Brain pericyte (primary cell): ENCODE results near the gene HAPLN3.
"Not testable (repeated sequence)": the region's sequence is repeated elsewhere in the genome, so short reads cannot be mapped to it uniquely, and the experiment has no call there.

Source experiments
- DNase-seq: peaks from one replicate; pipeline ENCODE4 v3.0.0-alpha.2; 2012; ENCODE audit warnings: low read depth, low spot score

HAPLN3 gene, protein sequence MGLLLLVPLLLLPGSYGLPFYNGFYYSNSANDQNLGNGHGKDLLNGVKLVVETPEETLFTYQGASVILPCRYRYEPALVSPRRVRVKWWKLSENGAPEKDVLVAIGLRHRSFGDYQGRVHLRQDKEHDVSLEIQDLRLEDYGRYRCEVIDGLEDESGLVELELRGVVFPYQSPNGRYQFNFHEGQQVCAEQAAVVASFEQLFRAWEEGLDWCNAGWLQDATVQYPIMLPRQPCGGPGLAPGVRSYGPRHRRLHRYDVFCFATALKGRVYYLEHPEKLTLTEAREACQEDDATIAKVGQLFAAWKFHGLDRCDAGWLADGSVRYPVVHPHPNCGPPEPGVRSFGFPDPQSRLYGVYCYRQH

GRCh38 chr15:88894819-88895767 is at the start of gene HAPLN3:
TSS of gene HAPLN3 (minus strand) at chr15:88895544. CDS start at chr15:88887298, 8,246 bp downstream.
- no peak for DNase-seq

- no peak for DNase-seq
These were observed 44.8 kb upstream of the HAPLN3 start for GRCh38 chr15:88940110-88940675.

GRCh38 chr15:88939486-88939806 is 44.1 kb upstream of the HAPLN3 start:
- no peak for DNase-seq

- DNase-seq, result no peak
These were observed 43.6 kb upstream of the HAPLN3 start for GRCh38 chr15:88938802-88939485.

DNA sequence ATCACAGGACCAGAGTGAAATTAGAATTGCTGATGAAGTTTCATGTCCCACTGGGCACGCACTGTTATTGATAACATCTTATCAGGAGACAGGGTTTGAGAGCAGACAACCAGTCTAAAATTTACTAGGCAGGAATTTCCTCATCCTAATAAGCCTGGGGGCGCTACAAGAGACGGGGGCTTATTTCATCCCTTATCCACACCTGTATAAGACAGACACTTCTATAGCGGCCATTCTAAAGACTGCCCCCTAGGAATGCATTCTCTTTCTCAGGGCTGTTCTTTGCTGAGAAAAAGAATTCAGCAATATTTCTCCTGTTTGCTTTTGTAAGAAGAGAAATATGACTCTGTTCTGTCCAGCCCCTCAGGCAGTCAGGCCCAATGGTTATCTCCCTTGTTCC is 39.1 kb upstream of the HAPLN3 start:
- DNase-seq, result not testable (repeated sequence)

DNA sequence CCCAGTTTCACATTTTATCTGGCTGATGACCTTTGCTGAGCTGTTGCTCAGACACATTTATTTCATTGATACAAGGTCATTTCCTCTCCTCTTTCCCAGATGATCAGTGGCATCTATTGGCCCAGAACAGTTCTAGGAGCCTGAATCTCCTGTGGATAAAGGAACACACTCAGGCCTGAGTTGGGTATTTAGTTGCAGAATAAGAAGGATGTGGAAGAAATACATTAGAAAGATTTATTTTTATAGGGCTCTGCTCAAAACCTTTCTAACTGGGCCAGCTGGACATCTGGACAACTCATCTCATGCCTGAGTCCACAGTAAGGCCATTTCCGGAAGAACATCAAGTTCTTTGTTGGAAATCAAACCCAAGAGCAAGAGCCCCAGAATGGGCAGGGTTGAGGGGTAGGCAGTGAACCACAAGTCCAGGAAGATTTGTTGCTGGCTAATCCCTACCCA is 37.6 kb upstream of the HAPLN3 start:
- DNase-seq, result no peak

DNA sequence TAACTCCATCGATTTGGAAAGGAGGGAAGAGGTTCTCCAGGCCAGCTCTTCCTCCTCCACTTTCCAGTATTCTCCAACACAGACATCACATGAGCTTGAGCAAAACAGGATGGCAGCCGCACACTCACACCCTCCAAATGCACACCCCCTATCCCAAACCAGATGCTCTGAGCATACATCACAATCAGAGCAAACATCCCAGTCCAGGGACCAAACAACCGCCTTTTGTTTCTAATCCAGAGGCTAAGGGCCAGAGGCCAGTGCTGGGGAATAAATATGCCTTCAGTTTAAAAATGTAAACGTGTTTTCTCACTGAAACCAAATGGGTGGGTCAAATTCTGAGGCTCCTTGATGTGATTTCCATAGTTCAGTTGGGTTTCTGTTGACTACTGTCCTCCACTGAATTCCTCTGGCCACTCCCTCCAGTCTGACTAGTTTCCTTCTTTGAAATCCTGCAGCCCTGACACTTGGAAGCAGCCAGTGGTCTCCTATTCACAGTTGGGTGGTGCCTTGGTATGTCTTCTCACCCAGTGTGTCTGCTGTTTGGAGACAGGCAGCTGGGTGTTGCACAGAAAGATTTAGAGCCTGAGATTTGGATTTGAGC is 37.0 kb upstream of the HAPLN3 start:
- DNase-seq, result no peak

GRCh38 chr15:88930579-88930978 is 35.2 kb upstream of the HAPLN3 start:
- DNase-seq, result no peak

DNA sequence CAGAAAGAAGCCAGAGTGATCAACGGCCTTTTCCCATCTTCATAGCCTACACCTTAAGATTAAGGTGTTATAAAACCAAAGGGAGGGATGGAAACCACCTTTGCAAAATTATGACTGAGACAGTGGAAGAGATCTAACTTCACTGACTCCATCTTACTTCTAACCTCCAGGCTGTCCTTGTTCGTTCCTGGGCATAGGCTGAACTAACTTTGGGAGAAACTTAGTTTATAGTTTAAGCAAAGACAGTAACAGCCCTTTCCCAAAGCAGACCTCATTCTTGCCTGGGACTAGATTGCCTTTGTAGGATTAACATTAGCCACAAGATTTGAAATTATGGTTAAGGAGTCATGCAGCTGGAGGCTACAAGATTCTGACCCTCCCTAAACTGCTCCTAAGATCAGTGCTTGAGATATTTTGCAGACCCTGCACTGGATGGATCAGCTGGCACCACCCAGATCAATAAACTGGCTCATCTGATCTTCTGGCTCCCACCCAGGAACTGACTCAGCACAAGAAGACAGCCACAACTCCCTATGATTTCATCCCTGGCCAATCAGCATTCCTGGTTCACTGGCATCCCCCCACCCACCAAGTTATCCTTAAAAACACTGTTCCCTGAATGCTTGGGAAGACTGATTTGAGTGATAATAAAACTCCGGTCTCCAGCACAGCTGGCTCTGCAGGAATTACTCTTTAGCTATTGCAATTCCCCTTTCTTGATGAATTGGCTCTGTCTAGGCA is 34.2 kb upstream of the HAPLN3 start:
- not testable (repeated sequence) for DNase-seq

- DNase-seq, result not testable (repeated sequence)
These were observed 32.8 kb upstream of the HAPLN3 start for GRCh38 chr15:88928192-88928591.

DNA sequence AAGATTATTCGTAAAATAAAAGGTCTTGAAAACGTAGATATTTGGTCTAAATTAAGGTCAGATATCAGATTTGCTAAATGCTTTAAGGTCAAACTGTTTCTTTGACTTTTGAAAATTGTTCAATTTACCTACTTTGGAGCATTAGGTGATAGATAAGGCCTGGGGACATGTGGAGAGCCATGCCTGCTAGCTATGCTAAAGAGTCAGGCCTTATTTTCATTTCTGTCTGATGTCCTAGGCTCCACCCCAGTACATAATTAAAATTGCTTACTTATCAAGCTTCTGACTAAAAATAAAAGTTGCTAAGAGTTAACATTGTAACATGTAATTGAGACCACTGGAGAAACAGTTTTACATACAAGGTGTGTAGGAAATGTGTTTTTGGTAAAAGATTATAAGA is 30.3 kb upstream of the HAPLN3 start:
- DNase-seq, result not testable (repeated sequence)

- not testable (repeated sequence) for DNase-seq
These were observed 25.6 kb upstream of the HAPLN3 start for GRCh38 chr15:88920892-88921435.

- DNase-seq, result no peak
These were observed 25.0 kb upstream of the HAPLN3 start for GRCh38 chr15:88920186-88920891.

- no peak for DNase-seq
These were observed 23.4 kb upstream of the HAPLN3 start for GRCh38 chr15:88918738-88919137.

DNA sequence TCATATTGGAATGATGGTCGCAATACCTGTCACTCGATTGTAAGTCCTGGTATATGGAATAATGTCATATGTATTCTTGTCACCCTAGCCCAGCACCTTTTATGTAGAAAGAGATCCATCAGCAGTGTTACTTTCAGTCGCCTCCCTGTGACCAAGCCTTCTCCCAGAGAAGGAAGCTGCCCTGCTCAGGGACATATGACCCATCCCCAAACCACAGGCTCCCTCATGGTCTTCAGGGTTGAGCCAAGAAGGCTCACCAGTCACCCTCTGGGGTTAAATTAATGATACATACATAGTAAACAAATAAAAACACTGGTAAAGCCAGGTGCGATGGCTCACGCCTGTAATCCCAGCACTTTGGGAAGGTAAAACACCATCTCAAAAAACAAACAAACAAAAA is 22.4 kb upstream of the HAPLN3 start:
- no peak for DNase-seq

- no peak for DNase-seq
These were observed 20.0 kb upstream of the HAPLN3 start for GRCh38 chr15:88915354-88915753.

- DNase-seq, result no peak
These were observed 18.5 kb upstream of the HAPLN3 start for GRCh38 chr15:88913850-88914169.

DNA sequence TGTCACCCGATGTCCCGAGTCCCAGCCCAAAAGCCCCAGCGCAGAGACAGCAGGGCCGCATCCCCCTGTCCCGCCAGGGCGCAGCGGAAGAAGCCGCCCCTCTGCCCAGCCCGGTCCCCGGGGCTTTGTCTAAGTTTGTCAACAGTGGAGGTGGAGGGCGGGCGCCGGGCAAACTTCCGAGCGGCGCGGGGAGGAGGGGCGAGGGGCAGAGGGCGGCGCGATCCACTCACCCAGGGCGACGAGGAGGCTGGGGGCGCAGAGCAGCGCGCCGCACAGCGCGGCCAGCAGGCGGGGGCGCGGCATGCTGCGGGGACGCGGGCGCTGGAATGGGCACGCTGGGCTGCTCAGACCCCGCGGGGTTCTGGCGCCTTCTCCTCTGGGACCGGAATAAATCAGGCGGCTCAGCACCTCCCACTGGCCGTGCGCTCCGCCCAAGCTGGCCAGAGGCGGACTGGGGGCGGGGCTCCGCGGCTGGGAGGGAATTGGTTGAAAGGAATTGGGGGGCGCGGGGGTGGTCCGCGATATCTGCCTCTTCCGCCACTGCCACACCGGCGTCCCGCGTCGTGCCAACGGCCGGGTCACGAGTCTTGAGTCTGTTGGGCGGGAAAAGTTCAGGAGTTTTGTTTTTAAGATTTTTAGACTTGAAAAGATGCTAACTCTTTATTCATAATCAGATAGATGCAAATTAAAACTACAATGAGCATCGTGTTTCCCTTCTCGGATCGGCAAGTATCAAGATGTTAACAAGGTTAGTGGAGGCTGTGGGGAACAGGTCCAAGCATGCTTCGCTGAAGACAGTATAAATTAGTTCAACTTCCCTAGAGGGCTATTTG is 17.9 kb upstream of the HAPLN3 start, which contains the start of gene MFGE8:
Gene MFGE8 (minus strand): TSS at position 363 of the 833 bp plus-strand sequence. CDS start 60 bp downstream, at position 303.
- DNase-seq, result no peak

- no peak for DNase-seq
These were observed 17.2 kb upstream of the HAPLN3 start for GRCh38 chr15:88912500-88912921.
